ENCODE measurements around the gene CYP46A1.
"Not testable (repeated sequence)": the region's sequence is repeated elsewhere in the genome, so short reads cannot be mapped to it uniquely, and the experiment has no call there.

Gene CYP46A1

GRCh38 chr14:99658218-99658845 lies 25.8 kb upstream of the CYP46A1 start:
- DNase-seq = no peak

DNA sequence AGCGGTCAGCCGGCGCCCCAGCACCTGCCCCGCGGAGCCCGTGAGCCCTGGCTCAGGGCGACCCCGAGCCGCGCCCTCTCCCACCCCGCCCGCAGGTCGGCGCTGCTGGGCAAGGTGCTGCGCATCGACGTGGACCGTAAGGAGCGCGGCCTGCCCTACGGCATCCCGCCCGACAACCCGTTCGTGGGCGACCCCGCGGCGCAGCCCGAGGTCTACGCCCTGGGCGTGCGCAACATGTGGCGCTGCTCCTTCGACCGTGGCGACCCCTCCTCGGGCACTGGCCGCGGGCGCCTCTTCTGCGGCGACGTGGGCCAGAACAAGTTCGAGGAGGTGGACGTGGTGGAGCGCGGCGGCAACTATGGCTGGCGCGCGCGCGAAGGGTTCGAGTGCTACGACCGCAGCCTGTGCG lies 24.8 kb upstream of the CYP46A1 start:
- no peak for DNase-seq

- no peak for DNase-seq
Observed at GRCh38 chr14:99660006-99660566, 24.0 kb upstream of the CYP46A1 start.

DNA sequence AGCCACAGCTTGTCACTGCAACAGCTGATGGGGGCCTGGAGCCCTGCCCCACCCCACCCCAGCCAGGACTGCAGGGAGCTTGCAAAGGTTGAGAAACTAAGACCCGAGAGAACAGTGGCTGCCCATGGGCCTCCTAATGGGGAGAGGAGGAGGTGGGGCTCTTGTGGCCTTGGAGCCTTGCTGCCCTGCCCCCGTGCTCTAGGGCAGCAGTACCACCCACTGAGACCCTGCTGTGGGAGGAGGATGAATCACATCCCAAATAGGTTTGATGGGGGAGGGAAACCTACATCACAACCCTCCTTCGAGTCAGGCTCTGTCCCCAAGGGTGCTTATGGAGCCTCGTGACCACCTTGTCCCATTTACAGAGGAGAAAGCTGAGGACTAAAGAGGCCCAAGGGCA lies 23.3 kb upstream of the CYP46A1 start:
- DNase-seq = no peak

GRCh38 chr14:99661206-99661605 lies 22.9 kb upstream of the CYP46A1 start:
- not testable (repeated sequence) for DNase-seq

- DNase-seq = no peak
Observed at GRCh38 chr14:99662846-99663245, 21.3 kb upstream of the CYP46A1 start.

DNA sequence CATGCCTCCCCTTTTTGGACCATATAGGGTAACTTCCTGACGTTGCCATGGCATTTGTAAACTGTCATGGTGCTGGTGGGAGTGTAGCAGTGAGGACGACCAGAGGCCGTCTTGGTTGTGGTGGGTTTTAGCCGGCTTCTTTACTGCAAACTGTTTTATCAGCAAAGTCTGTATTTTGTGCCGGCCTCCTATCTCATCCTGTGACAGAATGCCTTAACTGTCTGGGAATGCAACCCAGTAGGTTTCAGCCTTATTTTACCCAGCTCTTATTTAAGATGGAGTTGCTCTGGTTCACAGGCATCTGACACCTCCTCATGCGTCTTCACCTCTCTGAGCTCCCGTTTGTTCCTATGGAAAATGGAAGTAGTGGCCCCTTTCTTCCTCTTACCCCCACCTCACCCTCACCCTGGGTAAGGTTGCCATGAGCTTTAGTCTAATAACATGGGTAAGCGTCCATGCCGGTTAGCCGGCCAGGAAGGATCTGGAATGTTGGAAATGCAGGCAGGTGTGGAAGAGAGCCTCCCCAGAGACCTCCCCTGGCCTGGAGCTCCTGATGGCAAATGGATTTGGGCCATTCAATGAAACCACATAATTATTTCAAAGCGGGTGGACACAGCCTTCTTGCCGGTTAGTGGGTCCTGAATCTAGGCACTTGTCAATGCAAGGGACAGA lies 20.6 kb upstream of the CYP46A1 start:
- DNase-seq = no peak

GRCh38 chr14:99664058-99664936 lies 19.8 kb upstream of the CYP46A1 start:
- no peak for DNase-seq

DNA sequence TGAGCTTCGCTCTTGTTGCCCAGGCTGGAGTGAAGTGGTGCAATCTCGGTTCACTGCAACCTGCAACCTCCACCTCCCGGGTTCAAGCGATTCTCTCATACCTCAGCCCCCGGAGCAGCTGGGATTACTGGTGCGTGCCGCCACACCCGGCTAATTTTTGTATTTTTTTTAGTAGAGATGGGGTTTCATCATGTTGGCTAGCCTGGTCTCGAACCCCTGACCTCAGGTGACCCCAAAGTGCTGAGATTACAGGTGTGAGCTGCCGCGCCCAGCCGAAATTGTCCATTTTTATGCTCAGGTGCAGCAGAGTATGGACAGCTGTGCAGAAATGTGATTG lies 19.2 kb upstream of the CYP46A1 start:
- no peak for DNase-seq

DNA sequence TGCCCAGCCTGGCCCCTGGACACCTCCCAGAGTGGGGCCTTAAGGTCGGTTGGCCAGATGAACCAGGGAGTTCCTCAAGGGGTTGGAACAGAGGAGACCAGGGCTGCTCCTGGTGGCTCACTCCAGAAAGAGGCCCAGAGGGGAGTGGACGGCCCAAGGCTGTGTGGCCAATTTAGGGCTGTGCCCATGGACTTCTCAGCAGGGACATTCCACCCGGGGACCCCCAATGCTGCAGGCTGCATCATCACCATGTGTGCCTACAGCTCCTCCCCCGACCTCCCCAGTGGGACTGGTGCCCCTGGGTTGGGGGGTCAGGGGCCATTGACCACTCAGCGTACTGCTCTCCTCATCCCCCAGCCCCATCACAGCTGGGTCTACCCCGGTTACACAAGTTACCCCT lies 17.6 kb upstream of the CYP46A1 start:
- DNase-seq = no peak

GRCh38 chr14:99667045-99667444 lies 17.1 kb upstream of the CYP46A1 start:
- no peak for DNase-seq

GRCh38 chr14:99667821-99668220 lies 16.3 kb upstream of the CYP46A1 start:
- DNase-seq = no peak

DNA sequence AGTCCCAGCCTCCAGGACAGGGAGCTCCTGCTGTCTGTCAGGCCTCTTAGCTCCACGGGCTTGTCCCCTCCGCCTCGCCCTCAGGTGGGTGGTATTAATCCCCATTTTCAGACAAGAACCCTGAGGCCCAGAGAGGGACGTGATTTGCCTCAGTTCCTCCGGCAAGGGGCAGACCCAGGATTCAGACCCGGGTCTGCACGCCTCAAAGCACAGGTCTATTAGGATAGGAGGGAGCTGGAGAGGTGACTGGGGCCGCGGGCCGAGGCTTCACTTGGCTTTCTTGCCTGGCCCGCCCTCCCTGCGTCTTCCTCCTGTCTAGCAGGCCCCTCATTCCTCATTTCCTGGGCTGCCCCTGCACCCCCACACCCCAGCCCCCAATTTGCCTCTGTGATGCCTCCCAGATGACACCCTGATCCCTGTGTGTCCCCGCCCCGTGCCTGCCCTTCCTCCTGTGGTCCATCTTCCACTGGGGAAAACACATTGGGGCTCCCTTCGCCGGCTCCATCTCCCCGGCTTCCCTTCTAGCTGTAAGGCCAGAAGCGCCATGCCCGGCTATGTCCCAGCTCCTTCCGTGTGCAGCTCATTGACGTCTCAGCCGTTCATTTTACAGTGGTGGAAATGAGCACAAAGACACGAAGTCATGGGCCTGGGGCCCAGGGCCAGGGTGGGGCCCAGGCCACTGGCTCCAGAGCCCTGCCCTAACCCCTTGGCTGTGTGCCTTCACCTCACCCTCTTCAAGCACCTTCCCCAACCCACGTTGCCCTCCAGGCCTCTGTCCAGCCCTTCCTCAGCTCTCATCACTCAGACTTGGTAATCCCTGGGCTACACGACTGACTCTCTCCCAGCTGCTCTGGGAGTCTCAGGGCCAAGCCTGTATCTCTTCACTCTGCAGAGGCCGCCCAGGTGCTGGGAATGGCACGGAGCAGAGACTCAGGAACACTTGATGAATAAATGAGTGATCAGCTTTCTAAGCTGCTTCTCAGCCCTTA lies 15.5 kb upstream of the CYP46A1 start:
- DNase-seq = no peak

GRCh38 chr14:99670361-99671234 lies 13.5 kb upstream of the CYP46A1 start:
- no peak for DNase-seq

GRCh38 chr14:99671235-99672224 lies 12.6 kb upstream of the CYP46A1 start:
- DNase-seq = no peak

GRCh38 chr14:99672506-99673304 lies 11.4 kb upstream of the CYP46A1 start:
- DNase-seq = peak; percentile 14

- no peak for DNase-seq
Observed at GRCh38 chr14:99673305-99674063, 10.6 kb upstream of the CYP46A1 start.

DNA sequence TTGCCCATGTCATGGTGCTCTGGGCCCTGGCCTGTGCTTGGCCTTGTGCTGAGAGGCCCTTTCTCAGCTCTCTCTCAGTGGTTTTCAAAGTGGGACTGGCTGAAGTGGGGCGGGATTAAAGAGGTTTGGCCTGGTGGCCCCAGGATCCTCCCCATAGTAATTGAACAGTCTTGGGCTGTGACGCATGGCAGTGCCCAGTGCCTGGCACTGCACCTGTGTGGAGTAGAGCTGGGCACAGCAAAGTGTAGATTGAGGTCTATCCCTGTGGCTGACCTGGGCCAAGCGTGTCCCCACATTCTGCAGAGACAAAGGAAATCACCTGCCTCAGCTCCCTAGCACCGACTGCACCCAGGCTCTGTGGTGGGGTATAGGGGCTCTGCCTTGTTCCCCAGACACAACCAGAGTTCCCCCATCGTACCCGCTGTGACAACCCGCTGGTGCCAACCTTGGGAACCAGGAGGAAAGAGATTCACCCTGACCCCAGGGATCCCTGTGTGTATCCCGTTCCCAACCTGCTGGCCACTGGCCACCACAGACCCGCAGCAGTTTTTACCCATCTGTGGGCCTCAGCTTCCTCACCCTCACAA lies 9.9 kb upstream of the CYP46A1 start:
- no peak for DNase-seq
